Vagina (tissue), 2 donors: ENCODE measurements around the gene NECTIN2.

Experiments used
- CTCF ChIP-seq, 3 experiments: fragments of 450-650 bp in 2 of 3; fragments of 200-600 bp in 1 of 3; sonication (generic) in 1 of 3; IDR thresholded peaks; one replicate each; pipeline ENCODE4 v1.5.1; 2017 to 2019; ENCODE audit warnings: antibody characterized with exemption in 3 of 3, mild to moderate bottlenecking in 2 of 3, moderate library complexity in 2 of 3
- POLR2A ChIP-seq, 2 donors: fragments of 450-650 bp; IDR thresholded peaks; one replicate each; pipeline ENCODE4 v1.6.1; 2017; ENCODE audit warnings: antibody characterized with exemption in 2 of 2, mild to moderate bottlenecking in 2 of 2, moderate library complexity in 2 of 2

- no peak for TF ChIP-seq CTCF (IDR thresholded peaks at IDR 0.05)
- TF ChIP-seq POLR2A (IDR thresholded peaks at IDR 0.05) = no peak
Observed at GRCh38 chr19:44879309-44880065, 33.4 kb downstream of the NECTIN2 start.
